ENCODE data around the gene TNFSF18. TPM values are rescaled to one million over a fixed set of nuclear protein-coding genes. Genes with fewer than 3 reads are reported as not detected.
A peak's percentile ranks its signal among the peaks of the same experiment; 100 is the strongest.

The TNFSF18 gene
- total and polyA plus RNA-seq, 8 donors: 0.09 TPM; not detected in 7

GRCh38 chr1:173043253-173043652, 7.5 kb downstream of the TNFSF18 start:
- H3K4me3 ChIP-seq: no peak overlapping the region
- H3K27me3 ChIP-seq: no peaks in the 10 kb centered on the region
- H3K4me1 ChIP-seq: no peaks in the 10 kb centered on the region
- H3K27ac ChIP-seq: no peak overlapping the region
- DNase-seq (no peak), FAIRE-seq (no peak), ATAC-seq (peak in 2 of 4 donors; percentile 47 to 50)
- no peak for TF ChIP-seq CTCF (IDR thresholded peaks at IDR 0.05)
- intact Hi-C loops (cut with DNase I): no loop called here
- no peaks in the 10 kb centered on the region for H3K36me3 ChIP-seq
- no peaks in the 10 kb centered on the region for H3K9me3 ChIP-seq

GRCh38 chr1:173042806-173043205, 7.9 kb downstream of the TNFSF18 start:
- FAIRE-seq (no peak), DNase-seq (no peak), ATAC-seq (no peak)
- Histone ChIP-seq H3K4me1 (no peaks in the 10 kb centered on the region), H3K36me3 (no peaks in the 10 kb centered on the region), H3K27me3 (no peaks in the 10 kb centered on the region), H3K4me3 (no peak overlapping the region), H3K9me3 (no peaks in the 10 kb centered on the region), H3K27ac (no peak overlapping the region)
- 90% methylated on average over 3 of the region's 3 CpGs for WGBS, 2 donors
- TF ChIP-seq CTCF (IDR thresholded peaks at IDR 0.05): no peak
- intact Hi-C loops (cut with DNase I): no loop called here

DNA sequence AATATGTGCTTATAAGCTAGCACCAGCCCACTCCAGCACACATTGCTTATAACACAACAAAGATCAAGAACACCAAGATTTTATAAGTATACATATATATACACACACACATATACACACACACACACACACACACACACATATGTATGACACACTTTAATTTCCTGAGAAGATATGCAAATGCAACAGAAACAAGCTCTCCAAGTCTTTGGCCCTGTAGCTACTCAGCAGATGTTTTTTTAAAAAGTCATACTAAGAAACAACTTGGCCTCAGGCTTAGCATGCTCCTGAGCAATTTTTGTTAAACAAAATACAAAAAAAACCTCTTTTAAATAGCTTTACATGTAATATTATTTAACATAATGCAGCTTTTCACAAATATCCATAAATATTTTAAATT, 11.1 kb downstream of the TNFSF18 start:
- intact Hi-C loops (cut with DNase I): no loop called here
- no peak for ATAC-seq
- H3K27me3 ChIP-seq: no peaks in the 10 kb centered on the region
- no peak for DNase-seq
- no peaks in the 10 kb centered on the region for H3K9me3 ChIP-seq
- no peaks in the 10 kb centered on the region for H3K36me3 ChIP-seq
- H3K27ac ChIP-seq: no peak overlapping the region
- peak; percentile 49 for FAIRE-seq
- H3K4me1 ChIP-seq: no peaks in the 10 kb centered on the region
- no peak overlapping the region for H3K4me3 ChIP-seq
- no peak for TF ChIP-seq CTCF (IDR thresholded peaks at IDR 0.05)

- WGBS, 2 donors: 83 to 93% methylated on average over 2 of the region's 2 CpGs
- intact Hi-C loops (cut with DNase I): no loop called here
- ATAC-seq (no peak), DNase-seq (no peak), FAIRE-seq (no peak)
- H3K4me3 ChIP-seq: no peak overlapping the region
- H3K27me3 ChIP-seq: no peaks in the 10 kb centered on the region
- no peaks in the 10 kb centered on the region for H3K36me3 ChIP-seq
- H3K4me1 ChIP-seq: no peaks in the 10 kb centered on the region
- H3K27ac ChIP-seq: no peak overlapping the region
- TF ChIP-seq CTCF (IDR thresholded peaks at IDR 0.05): no peak
- no peaks in the 10 kb centered on the region for H3K9me3 ChIP-seq
Observed at GRCh38 chr1:173038875-173039554, 11.7 kb downstream of the TNFSF18 start.

- no peaks in the 10 kb centered on the region for H3K9me3 ChIP-seq
- no peak overlapping the region for H3K4me3 ChIP-seq
- H3K36me3 ChIP-seq: no peaks in the 10 kb centered on the region
- WGBS, 2 donors: 82 to 96% methylated on average over 1 of the region's 1 CpG
- DNase-seq: no peak
- H3K4me1 ChIP-seq: no peaks in the 10 kb centered on the region
- TF ChIP-seq CTCF (IDR thresholded peaks at IDR 0.05): no peak
- H3K27me3 ChIP-seq: no peaks in the 10 kb centered on the region
- H3K27ac ChIP-seq: no peak overlapping the region
- intact Hi-C loops (cut with DNase I): no loop called here
- no peak for ATAC-seq
- no peak for FAIRE-seq
Observed at GRCh38 chr1:173024543-173024942, 26.2 kb downstream of the TNFSF18 start.

Data from pancreas (tissue), 10 donors.